ENCODE data around the gene GRIN1. TPM values are rescaled to one million over a fixed set of nuclear protein-coding genes. Genes with fewer than 3 reads are reported as not detected.

The GRIN1 gene
- total and polyA plus RNA-seq, 2 donors (not counting 3 experiments of a cell fraction or from before 2014, with no cell fraction given): not detected

DNA sequence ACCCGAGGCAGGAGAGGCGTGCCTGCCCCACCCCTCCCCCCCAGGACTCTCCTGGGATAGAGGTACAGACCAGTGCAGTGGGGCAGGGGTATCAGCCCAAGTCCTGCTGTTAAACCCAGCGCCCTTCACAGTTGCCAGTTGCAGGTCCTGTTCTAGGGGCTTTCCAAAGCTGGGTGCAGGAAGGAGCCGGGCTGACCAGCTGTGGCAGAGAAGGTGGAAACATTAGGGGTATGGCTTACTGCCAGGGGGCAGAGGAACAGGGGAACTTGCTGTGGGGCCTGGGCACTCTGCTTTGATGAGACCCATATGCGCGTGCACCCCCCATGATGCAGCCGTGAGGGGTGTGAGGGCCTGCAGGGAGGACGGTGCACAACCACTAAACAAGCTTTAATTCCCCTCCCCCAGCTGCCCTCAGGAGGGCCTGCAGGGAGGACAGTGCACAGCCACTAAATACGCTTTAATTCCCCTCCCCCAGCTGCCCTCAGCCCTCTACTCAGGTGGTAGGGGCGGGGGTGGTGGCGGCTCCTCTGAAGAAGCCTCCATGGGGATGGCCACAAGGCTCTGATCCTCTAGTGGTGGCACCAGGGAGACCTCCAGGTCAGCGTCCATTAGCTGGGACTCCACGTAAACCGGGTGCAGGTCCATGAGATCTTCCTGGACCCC lies 31.7 kb downstream of the GRIN1 start:
- Histone ChIP-seq H2AFZ (ENCODE audit: low read depth, low read length) (no peak overlapping the region), H3K9ac (replicated peaks; ENCODE audit: extremely low read depth, insufficient read depth, low read length) (no peak overlapping the region), H3K27me3 (ENCODE audit: control insufficient read depth in 2 of 2, insufficient read depth in 2 of 2, low read length in 2 of 2) (peaks cover 23 to 29% of the 10 kb centered on the region in 2 experiments), H3K4me1 (ENCODE audit: control insufficient read depth, extremely low read depth, insufficient read depth, low read length) (no peaks in the 10 kb centered on the region), H3K27ac (ENCODE audit: insufficient read depth, low read depth, low read length) (no peak overlapping the region), H3K79me2 (ENCODE audit: control insufficient read depth, insufficient read depth, low read length) (no peaks in the 10 kb centered on the region), H3K4me3 (replicated peaks in 1 of 3; ENCODE audit: insufficient read depth in 1 of 3, low read depth in 1 of 3, low read length in 3 of 3) (no peak overlapping the region), H3K9me3 (replicated peaks; ENCODE audit: control insufficient read depth, insufficient read depth, low read length) (no peaks in the 10 kb centered on the region), H3K36me3 (ENCODE audit: control insufficient read depth in 2 of 2, extremely low read depth in 1 of 2, insufficient read depth in 2 of 2, low read length in 2 of 2) (no peaks in the 10 kb centered on the region), H3K4me2 (ENCODE audit: insufficient read depth, low read length) (no peak overlapping the region), H4K20me1 (replicated peaks; ENCODE audit: control insufficient read depth, extremely low read depth, insufficient read depth, low read length) (no peaks in the 10 kb centered on the region), H3K9me1 (replicated peaks; ENCODE audit: control insufficient read depth, extremely low read depth, insufficient read depth, low read length) (no peaks in the 10 kb centered on the region)
- BruUV-seq (replicated peaks): no TSS peak
- dilution Hi-C loops (cut with MboI; ENCODE audit: extremely low pct_ligation_motif_present, low sequenced_read_pairs): no loop called here
- FAIRE-seq (no peak), DNase-seq (ENCODE audit: low read depth, low spot score) (no peak)
- TF ChIP-seq JUN (IDR thresholded peaks at IDR 0.05; ENCODE audit: borderline replicate concordance, insufficient read depth, insufficient read length, low read depth) (no peak), POLR2AphosphoS5 (IDR thresholded peaks at IDR 0.05; ENCODE audit: insufficient read depth, low read depth, low read length) (no peak), POLR2A (IDR thresholded peaks at IDR 0.05; ENCODE audit: low read depth, low read length) (no peak), FOS (IDR thresholded peaks at IDR 0.05; ENCODE audit: borderline replicate concordance, insufficient read depth, low read length) (no peak), EZH2 (IDR thresholded peaks at IDR 0.05; ENCODE audit: borderline replicate concordance, low read depth, low read length, severe bottlenecking) (no peak), GATA2 (IDR thresholded peaks at IDR 0.05; ENCODE audit: insufficient read depth, insufficient read length, low read depth, low read length) (no peak), MYC (IDR thresholded peaks at IDR 0.05; ENCODE audit: low read depth, low read length) (no peak)
- TF ChIP-seq, protein P1, sequence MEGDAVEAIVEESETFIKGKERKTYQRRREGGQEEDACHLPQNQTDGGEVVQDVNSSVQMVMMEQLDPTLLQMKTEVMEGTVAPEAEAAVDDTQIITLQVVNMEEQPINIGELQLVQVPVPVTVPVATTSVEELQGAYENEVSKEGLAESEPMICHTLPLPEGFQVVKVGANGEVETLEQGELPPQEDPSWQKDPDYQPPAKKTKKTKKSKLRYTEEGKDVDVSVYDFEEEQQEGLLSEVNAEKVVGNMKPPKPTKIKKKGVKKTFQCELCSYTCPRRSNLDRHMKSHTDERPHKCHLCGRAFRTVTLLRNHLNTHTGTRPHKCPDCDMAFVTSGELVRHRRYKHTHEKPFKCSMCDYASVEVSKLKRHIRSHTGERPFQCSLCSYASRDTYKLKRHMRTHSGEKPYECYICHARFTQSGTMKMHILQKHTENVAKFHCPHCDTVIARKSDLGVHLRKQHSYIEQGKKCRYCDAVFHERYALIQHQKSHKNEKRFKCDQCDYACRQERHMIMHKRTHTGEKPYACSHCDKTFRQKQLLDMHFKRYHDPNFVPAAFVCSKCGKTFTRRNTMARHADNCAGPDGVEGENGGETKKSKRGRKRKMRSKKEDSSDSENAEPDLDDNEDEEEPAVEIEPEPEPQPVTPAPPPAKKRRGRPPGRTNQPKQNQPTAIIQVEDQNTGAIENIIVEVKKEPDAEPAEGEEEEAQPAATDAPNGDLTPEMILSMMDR (IDR thresholded peaks at IDR 0.05; ENCODE audit: extremely low read depth in 1 of 2, insufficient read depth in 1 of 2, low read depth in 1 of 2, low read length in 2 of 2): no peak
- TF ChIP-seq, protein P2, sequence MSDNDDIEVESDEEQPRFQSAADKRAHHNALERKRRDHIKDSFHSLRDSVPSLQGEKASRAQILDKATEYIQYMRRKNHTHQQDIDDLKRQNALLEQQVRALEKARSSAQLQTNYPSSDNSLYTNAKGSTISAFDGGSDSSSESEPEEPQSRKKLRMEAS (IDR thresholded peaks at IDR 0.05; ENCODE audit: insufficient read depth, insufficient read length): no peak
- ChIA-PET CTCF (interaction anchor here (1.2 kb wide), 1 partner anchor 8 kb away, joined by 4 read pairs; no protein-coding TSS in a partner anchor), POLR2A (no interaction called here)
- intact Hi-C loops (cut with micrococcal nuclease): no loop called here
